Keratinocyte (primary cell): Measurements from ENCODE around the gene CD46. TPM values are rescaled to one million over a fixed set of nuclear protein-coding genes. Genes with fewer than 3 reads are reported as not detected.
"Not testable (repeated sequence)": the region's sequence is repeated elsewhere in the genome, so short reads cannot be mapped to it uniquely, and the experiment has no call there.

ENCODE experiments used
- DNase-seq: peaks from one replicate; pipeline ENCODE4 v3.0.0-alpha.2; 2011; ENCODE audit warnings: low read depth, missing footprints, low spot score
- FAIRE-seq: peaks from 2 replicates; lab custom pipeline; 2011; peaks lifted over from hg19 to GRCh38; lab: Jason Lieb, UNC
- H2AFZ ChIP-seq: 2 replicates; pipeline ENCODE4 v1.6.0; 2012; ENCODE audit warnings: low read length, control low read depth, inconsistent platforms; ENCODE audit not compliant: control insufficient read depth
- H3K27ac ChIP-seq: 2 replicates; pipeline ENCODE4 v1.5.1; 2011; ENCODE audit warnings: low read length; ENCODE audit not compliant: control insufficient read depth, insufficient read depth
- H3K27me3 ChIP-seq: 3 replicates; pipeline ENCODE4 v1.6.0; 2011; ENCODE audit warnings: low read length; ENCODE audit not compliant: control insufficient read depth, insufficient read depth; ENCODE audit errors: extremely low read depth
- H3K36me3 ChIP-seq, 2 experiments: 2 replicates in 1 of 2; 3 replicates in 1 of 2; pipeline ENCODE4 v1.5.1; 2011; ENCODE audit warnings: low read length in 2 of 2, mild to moderate bottlenecking in 1 of 2; ENCODE audit not compliant: control insufficient read depth in 2 of 2, insufficient read depth in 2 of 2; ENCODE audit errors: extremely low read depth in 1 of 2
- H3K4me1 ChIP-seq: 3 replicates; pipeline ENCODE4 v1.5.1; 2011; ENCODE audit warnings: low read length; ENCODE audit not compliant: control insufficient read depth, insufficient read depth; ENCODE audit errors: extremely low read depth
- H3K4me2 ChIP-seq: 3 replicates; pipeline ENCODE4 v1.6.0; 2011; ENCODE audit warnings: low read depth, low read length; ENCODE audit not compliant: control insufficient read depth, insufficient read depth; ENCODE audit errors: extremely low read depth
- H3K4me3 ChIP-seq, 3 experiments: fragments of 200-600 bp in 1 of 3; sonication (generic) in 1 of 3; 2 replicates in 2 of 3; 3 replicates in 1 of 3; pipeline ENCODE4 v1.5.1; 2011 to 2016; ENCODE audit warnings: low read length in 3 of 3, mild to moderate bottlenecking in 3 of 3, control low read depth in 2 of 3, inconsistent platforms in 1 of 3, low read depth in 1 of 3, mixed read lengths in 1 of 3, mixed run types in 1 of 3, moderate library complexity in 1 of 3; ENCODE audit not compliant: control insufficient read depth in 2 of 3, insufficient read depth in 2 of 3; ENCODE audit errors: extremely low read depth in 1 of 3
- H3K79me2 ChIP-seq: 2 replicates; pipeline ENCODE4 v1.6.0; 2012; ENCODE audit warnings: low read length; ENCODE audit not compliant: control insufficient read depth, insufficient read depth
- H3K9ac ChIP-seq: 3 replicates; pipeline ENCODE4 v1.6.0; 2011; ENCODE audit warnings: low read length; ENCODE audit not compliant: control insufficient read depth, insufficient read depth; ENCODE audit errors: extremely low read depth
- H3K9me1 ChIP-seq: 3 replicates; pipeline ENCODE4 v1.6.0; 2011; ENCODE audit warnings: low read length; ENCODE audit not compliant: control insufficient read depth, insufficient read depth; ENCODE audit errors: extremely low read depth
- H3K9me3 ChIP-seq: 2 replicates; pipeline ENCODE4 v1.5.1; 2012; ENCODE audit warnings: low read depth, low read length; ENCODE audit not compliant: control insufficient read depth
- H4K20me1 ChIP-seq: 3 replicates; pipeline ENCODE4 v1.6.0; 2011; ENCODE audit warnings: low read length; ENCODE audit not compliant: control insufficient read depth, insufficient read depth; ENCODE audit errors: extremely low read depth
- CTCF ChIP-seq, 3 experiments: IDR thresholded peaks in 1 of 3; conservative IDR thresholded peaks in 1 of 3; optimal IDR thresholded peaks in 1 of 3; 2 replicates in 2 of 3; 3 replicates in 1 of 3; pipeline versions ENCODE3 to v1.5.1; 2011; ENCODE audit warnings: low read length in 3 of 3, mild to moderate bottlenecking in 3 of 3, moderate library complexity in 2 of 3, control low read depth in 1 of 3, inconsistent platforms in 1 of 3; ENCODE audit not compliant: insufficient read depth in 2 of 3; ENCODE audit errors: extremely low read depth in 1 of 3
- EZH2 ChIP-seq: IDR thresholded peaks from one replicate; pipeline ENCODE4 v1.6.1; 2012; ENCODE audit warnings: inconsistent platforms, mild to moderate bottlenecking, low read length, moderate library complexity
- dilution Hi-C: fragments of 300-500 bp; cut with MboI; formaldehyde crosslinking; loops from one replicate; pipeline ENCODE4 v1.7.0; 2020; ENCODE audit warnings: low sequenced_read_pairs; ENCODE audit not compliant: extremely low pct_ligation_motif_present
- polyA plus RNA-seq, 5 experiments: library from polyadenylated mRNA; depleted of rRNA in 3 of 5; stranded (reverse) in 3 of 5; stranded (forward) in 1 of 5; unstranded in 1 of 5; fragments of >200 nt; gene quantifications; 1 replicate in 1 of 5; 2 replicates in 3 of 5; 3 replicates in 1 of 5; pipeline versions ENCODE4 v1.2.1 to v1.2.3, GENCODE V29; 2011 to 2012; ENCODE audit warnings: missing spikeins in 2 of 5, low read depth in 1 of 5, low replicate concordance in 1 of 5

The CD46 gene
- polyA plus RNA-seq, 1 donor (not counting 4 experiments of a cell fraction or from before 2014, with no cell fraction given) = 298 TPM

DNA sequence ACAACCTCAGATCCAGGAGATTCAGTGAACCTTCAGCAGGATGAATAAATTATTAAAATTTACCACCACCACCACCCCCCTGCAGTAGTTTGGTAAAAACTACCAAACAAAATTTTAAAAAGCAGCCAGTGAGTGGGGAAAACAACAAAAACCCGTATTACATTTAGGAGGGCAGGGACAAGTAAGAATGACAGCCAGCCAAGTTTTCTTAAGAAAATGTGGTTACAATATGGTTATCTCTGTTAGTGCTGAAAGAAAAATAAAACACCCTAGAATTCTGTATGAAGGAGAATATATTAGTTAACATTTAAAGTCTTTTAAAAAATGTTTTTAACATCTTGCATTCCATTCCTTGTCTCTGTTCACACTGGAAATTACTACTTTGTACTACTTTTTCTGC, 14.7 kb downstream of the CD46 start:
- no peak overlapping the region for H3K9ac ChIP-seq
- H3K36me3 ChIP-seq = peaks cover 2 to 19% of the 10 kb centered on the region in 2 experiments
- no peak overlapping the region for H3K4me3 ChIP-seq
- H3K4me2 ChIP-seq = no peak overlapping the region
- H3K9me1 ChIP-seq = no peaks in the 10 kb centered on the region
- H3K27me3 ChIP-seq = no peaks in the 10 kb centered on the region
- DNase-seq = no peak
- peaks cover 16% of the 10 kb centered on the region for H3K79me2 ChIP-seq
- no peak overlapping the region for H2AFZ ChIP-seq
- TF ChIP-seq EZH2 (no peak), CTCF (optimal IDR thresholded peaks at IDR 0.05 in 1 of 3, IDR thresholded peaks at IDR 0.05 in 1 of 3, conservative IDR thresholded peaks at IDR 0.05 in 1 of 3; ENCODE audit: extremely low read depth in 1 of 3, insufficient read depth in 2 of 3, low read length in 3 of 3) (no peak)
- H3K27ac ChIP-seq = no peak overlapping the region
- H4K20me1 ChIP-seq = no peaks in the 10 kb centered on the region
- dilution Hi-C loops = no loop called here
- H3K4me1 ChIP-seq = no peaks in the 10 kb centered on the region
- H3K9me3 ChIP-seq = no peaks in the 10 kb centered on the region
- FAIRE-seq = no peak

DNA sequence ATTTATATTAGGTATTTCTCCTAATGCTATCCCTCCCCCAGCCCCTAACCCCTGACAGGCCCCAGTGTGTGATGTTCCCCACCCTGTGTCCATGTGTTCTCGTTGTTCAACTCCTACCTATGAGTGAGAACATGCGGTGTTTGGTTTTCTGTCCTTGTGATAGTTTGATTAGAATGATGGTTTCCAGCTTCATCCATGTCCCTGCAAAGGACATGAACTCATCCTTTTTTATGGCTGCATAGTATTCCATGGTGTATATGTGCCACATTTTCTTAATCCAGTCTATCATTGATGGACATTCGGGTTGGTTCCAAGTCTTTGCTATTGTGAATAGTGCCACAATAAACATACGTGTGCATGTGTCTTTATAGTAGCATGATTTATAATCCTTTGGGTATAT, 18.7 kb downstream of the CD46 start:
- H3K9me3 ChIP-seq, FAIRE-seq, dilution Hi-C loops, H3K27me3 ChIP-seq, H3K36me3 ChIP-seq, H3K27ac ChIP-seq, H3K4me3 ChIP-seq, H4K20me1 ChIP-seq, H3K9me1 ChIP-seq, H3K4me2 ChIP-seq, DNase-seq, H3K4me1 ChIP-seq, H3K9ac ChIP-seq, H2AFZ ChIP-seq: not testable (repeated sequence)
- peaks cover 23% of the 10 kb centered on the region for H3K79me2 ChIP-seq

- FAIRE-seq, H3K9me3 ChIP-seq, H3K36me3 ChIP-seq, H3K9me1 ChIP-seq, H3K4me3 ChIP-seq, DNase-seq, H3K4me2 ChIP-seq, H3K4me1 ChIP-seq, H4K20me1 ChIP-seq, H3K9ac ChIP-seq, H3K27ac ChIP-seq, H2AFZ ChIP-seq, dilution Hi-C loops, H3K27me3 ChIP-seq: not testable (repeated sequence)
- peaks cover 49% of the 10 kb centered on the region for H3K79me2 ChIP-seq
Measured at GRCh38 chr1:207776045-207776444, 24.2 kb downstream of the CD46 start.

- peaks cover 47% of the 10 kb centered on the region for H3K79me2 ChIP-seq
- H3K4me1 ChIP-seq, H2AFZ ChIP-seq, H3K4me2 ChIP-seq, H3K9ac ChIP-seq, H3K27me3 ChIP-seq, dilution Hi-C loops, FAIRE-seq, H3K4me3 ChIP-seq, H4K20me1 ChIP-seq, H3K9me1 ChIP-seq, H3K27ac ChIP-seq, H3K9me3 ChIP-seq, DNase-seq, H3K36me3 ChIP-seq: not testable (repeated sequence)
Measured at GRCh38 chr1:207777412-207777811, 25.6 kb downstream of the CD46 start.
